ENCODE measurements around the gene NDUFA8. TPM values are rescaled to one million over a fixed set of nuclear protein-coding genes. Genes with fewer than 3 reads are reported as not detected.

NDUFA8 gene
- total and polyA plus RNA-seq, 2 of the 4 experiments (the other 2 are of a cell fraction): 45.2 to 98.1 TPM

DNA sequence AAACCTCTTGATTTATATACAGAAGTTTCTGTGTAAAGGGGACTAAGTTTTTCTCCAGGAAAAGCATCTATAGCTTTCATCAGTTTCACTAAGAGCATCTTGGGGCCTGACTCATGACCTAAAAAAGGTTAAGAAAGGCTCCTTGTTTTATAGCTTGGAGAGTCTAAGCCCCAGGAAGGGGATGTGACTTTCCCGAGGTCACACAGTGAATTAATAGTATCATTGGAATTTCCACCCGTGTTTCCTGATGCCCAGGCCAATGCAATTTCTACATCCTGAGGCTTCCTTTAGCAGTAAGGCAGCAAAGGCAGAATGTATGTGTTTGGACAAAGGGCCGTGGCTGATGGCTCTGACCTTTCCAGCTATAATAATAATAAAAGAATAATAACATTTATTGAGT, 8.8 kb upstream of the NDUFA8 start:
- no peak overlapping the region for H2BK15ac ChIP-seq (ENCODE audit: low read depth, low read length)
- H3K14ac ChIP-seq (replicated peaks; ENCODE audit: low read depth, low read length): no peak overlapping the region
- no peak overlapping the region for H2AK5ac ChIP-seq (ENCODE audit: low read depth, low read length)
- H3K4me2 ChIP-seq (ENCODE audit: low read depth, low read length): no peak overlapping the region
- H3K4me1 ChIP-seq (ENCODE audit: control insufficient read depth, insufficient read depth, low read length): no peaks in the 10 kb centered on the region
- H2BK5ac ChIP-seq (ENCODE audit: low read depth, low read length, poor library complexity, severe bottlenecking): no peak overlapping the region
- dilution Hi-C loops (cut with HindIII; ENCODE audit: low sequenced_read_pairs, unreplicated experiment): no loop called here
- 40% methylated on average over 1 of the region's 3 CpGs; no CpG with 5 or more reads in 1 of the 2 experiments for WGBS, 2 experiments (ENCODE audit: extremely low coverage in 2 of 2, insufficient read length in 1 of 2)
- H3K4ac ChIP-seq (ENCODE audit: low read depth, low read length): no peak overlapping the region
- BruUV-seq (replicated peaks): no TSS peak
- H2AK9ac ChIP-seq (replicated peaks; ENCODE audit: low read depth, low read length, poor library complexity): no peak overlapping the region
- no peak overlapping the region for H2BK20ac ChIP-seq (ENCODE audit: low read depth, low read length)
- H2BK120ac ChIP-seq (ENCODE audit: low read depth, low read length): no peak overlapping the region
- no peak overlapping the region for H3K4me3 ChIP-seq (ENCODE audit: insufficient read depth, low read depth, low read length)
- H3K9me3 ChIP-seq (ENCODE audit: control insufficient read depth, insufficient read depth, low read length): no peaks in the 10 kb centered on the region
- H3K9me1 ChIP-seq (ENCODE audit: insufficient read depth, low read length): no peaks in the 10 kb centered on the region
- in situ Hi-C loops (cut with MboI; ENCODE audit: low sequenced_read_pairs): no loop called here
- no peak overlapping the region for H3K9ac ChIP-seq (ENCODE audit: low read depth, low read length)
- H3K23ac ChIP-seq (ENCODE audit: low read depth, low read length): no peak overlapping the region
- H3K27me3 ChIP-seq (ENCODE audit: control insufficient read depth, insufficient read depth, low read length): peaks cover 43% of the 10 kb centered on the region
- ATAC-seq (ENCODE audit: low read depth) (no peak), DNase-seq (no peak)
- no peak overlapping the region for H3K56ac ChIP-seq (ENCODE audit: extremely low read depth, insufficient read depth, low read length)
- H3K27ac ChIP-seq (ENCODE audit: insufficient read depth, low read length): no peak overlapping the region
- H4K91ac ChIP-seq (ENCODE audit: insufficient read depth, low read depth, low read length): no peak overlapping the region
- no peak overlapping the region for H3K18ac ChIP-seq (ENCODE audit: low read depth, low read length)
- no peak overlapping the region for H4K5ac ChIP-seq (ENCODE audit: low read depth, low read length)
- no peak overlapping the region for H2AFZ ChIP-seq (replicated peaks; ENCODE audit: low read length, poor library complexity)
- ChIA-PET CTCF (no interaction called here), POLR2A (ENCODE audit: unreplicated experiment) (interaction anchor here (0.7 kb wide), 1 partner anchor 381 kb away, joined by 3 read pairs; no protein-coding TSS in a partner anchor)
- TF ChIP-seq SMC3 (IDR thresholded peaks at IDR 0.05; ENCODE audit: low read depth, low read length) (no peak), POLR2A (IDR thresholded peaks at IDR 0.05; ENCODE audit: low read depth, low read length) (no peak), BHLHE40 (IDR thresholded peaks at IDR 0.05; ENCODE audit: low read depth, low read length) (no peak), RCOR1 (IDR thresholded peaks at IDR 0.05; ENCODE audit: insufficient replicate concordance, low read length) (no peak), CHD1 (IDR thresholded peaks at IDR 0.05; ENCODE audit: low read depth, low read length) (no peak), CEBPB (IDR thresholded peaks at IDR 0.05; ENCODE audit: low read depth, low read length) (no peak), FOS (IDR thresholded peaks at IDR 0.05; ENCODE audit: low read depth, low read length) (no peak), NFE2L2 (IDR thresholded peaks at IDR 0.05; ENCODE audit: low read depth, low read length) (no peak), RFX5 (IDR thresholded peaks at IDR 0.05; ENCODE audit: low read depth, low read length) (no peak), MAFK (IDR thresholded peaks at IDR 0.05; ENCODE audit: low read depth, low read length) (no peak)
- TF ChIP-seq, protein P1, sequence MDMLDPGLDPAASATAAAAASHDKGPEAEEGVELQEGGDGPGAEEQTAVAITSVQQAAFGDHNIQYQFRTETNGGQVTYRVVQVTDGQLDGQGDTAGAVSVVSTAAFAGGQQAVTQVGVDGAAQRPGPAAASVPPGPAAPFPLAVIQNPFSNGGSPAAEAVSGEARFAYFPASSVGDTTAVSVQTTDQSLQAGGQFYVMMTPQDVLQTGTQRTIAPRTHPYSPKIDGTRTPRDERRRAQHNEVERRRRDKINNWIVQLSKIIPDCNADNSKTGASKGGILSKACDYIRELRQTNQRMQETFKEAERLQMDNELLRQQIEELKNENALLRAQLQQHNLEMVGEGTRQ (IDR thresholded peaks at IDR 0.05; ENCODE audit: low read depth, low read length): no peak
- no peaks in the 10 kb centered on the region for H4K20me1 ChIP-seq (ENCODE audit: insufficient read depth, low read length)
- H3K79me1 ChIP-seq (ENCODE audit: low read depth in 1 of 2, low read length in 2 of 2): no peaks in the 10 kb centered on the region
- H4K8ac ChIP-seq (ENCODE audit: low read depth in 2 of 2, low read length in 2 of 2): no peak overlapping the region
- no peaks in the 10 kb centered on the region for H3K36me3 ChIP-seq (ENCODE audit: control insufficient read depth, insufficient read depth, low read length)
- intact Hi-C loops (cut with micrococcal nuclease): no loop called here

Data from IMR-90 (cell line).